Measurements from ENCODE around the gene TFB2M.
"Not testable (repeated sequence)": the region's sequence is repeated elsewhere in the genome, so short reads cannot be mapped to it uniquely, and the experiment has no call there.

The TFB2M gene

GRCh38 chr1:246572785-246573184, 6.7 kb upstream of the TFB2M start:
- DNase-seq (ENCODE audit: low spot score): no peak
- no peak for TF ChIP-seq CTCF (IDR thresholded peaks at IDR 0.05; ENCODE audit: extremely low read depth, missing control alignments)

GRCh38 chr1:246571953-246572352, 5.9 kb upstream of the TFB2M start:
- DNase-seq (ENCODE audit: low spot score): no peak
- TF ChIP-seq CTCF (IDR thresholded peaks at IDR 0.05; ENCODE audit: extremely low read depth, missing control alignments): no peak

- not testable (repeated sequence) for DNase-seq (ENCODE audit: low spot score)
Measured at GRCh38 chr1:246571309-246571708, 5.2 kb upstream of the TFB2M start.

- DNase-seq (ENCODE audit: low spot score): no peak
- no peak for TF ChIP-seq CTCF (IDR thresholded peaks at IDR 0.05; ENCODE audit: extremely low read depth, missing control alignments)
Measured at GRCh38 chr1:246569248-246570238, 3.5 kb upstream of the TFB2M start.

GRCh38 chr1:246567646-246568235, 1.7 kb upstream of the TFB2M start:
- TF ChIP-seq CTCF (IDR thresholded peaks at IDR 0.05; ENCODE audit: extremely low read depth, missing control alignments): no peak

GRCh38 chr1:246566813-246567645, 968 bp upstream of the TFB2M start:
- DNase-seq (ENCODE audit: low spot score): peak; percentile 48
- TF ChIP-seq CTCF (IDR thresholded peaks at IDR 0.05; ENCODE audit: extremely low read depth, missing control alignments): no peak

More at GRCh38 chr1:246567646-246568235, 1.7 kb upstream of the TFB2M start:
- DNase-seq (ENCODE audit: low spot score): no peak

GRCh38 chr1:246565751-246566127, 322 bp downstream of the TFB2M start:
- no peak for TF ChIP-seq CTCF (IDR thresholded peaks at IDR 0.05; ENCODE audit: extremely low read depth, missing control alignments)
- DNase-seq (ENCODE audit: low spot score): no peak
